ENCODE measurements around the gene U2AF2.
A peak's percentile ranks its signal among the peaks of the same experiment; 100 is the strongest.

The U2AF2 gene

GRCh38 chr19:55655648-55656040 lies 809 bp downstream of the U2AF2 start:
- Histone ChIP-seq H3K4me3 (ENCODE audit: low read length) (peak overlapping the region; percentile 88), H3K27me3 (ENCODE audit: low read depth, low read length) (no peaks in the 10 kb centered on the region), H4K20me1 (ENCODE audit: insufficient read depth, low read length) (peaks cover 43% of the 10 kb centered on the region), H3K79me2 (ENCODE audit: low read length) (peaks cover 54% of the 10 kb centered on the region), H3K36me3 (replicated peaks; ENCODE audit: low read depth, low read length) (peaks cover 47% of the 10 kb centered on the region), H3K9me3 (ENCODE audit: insufficient read depth, low read length) (no peaks in the 10 kb centered on the region), H3K27ac (ENCODE audit: low read length) (peak overlapping the region; percentile 90), H3K9ac (ENCODE audit: low read length) (peak overlapping the region; percentile 94), H2AFZ (ENCODE audit: low read depth, low read length) (no peak overlapping the region), H3K4me2 (ENCODE audit: low read length) (peak overlapping the region; percentile 98), H3K4me1 (ENCODE audit: low read length) (peaks cover 32% of the 10 kb centered on the region)
- TF ChIP-seq EZH2phosphoT487 (IDR thresholded peaks at IDR 0.05; ENCODE audit: low read depth) (no peak), CTCF (IDR thresholded peaks at IDR 0.05; ENCODE audit: low read depth, low read length) (no peak)

GRCh38 chr19:55656552-55656951 lies 1.7 kb downstream of the U2AF2 start:
- H3K9ac ChIP-seq (ENCODE audit: low read length): peak overlapping the region; percentile 94
- H3K9me3 ChIP-seq (ENCODE audit: insufficient read depth, low read length): no peaks in the 10 kb centered on the region
- peaks cover 55% of the 10 kb centered on the region for H3K36me3 ChIP-seq (replicated peaks; ENCODE audit: low read depth, low read length)
- H3K4me3 ChIP-seq (ENCODE audit: low read length): peak overlapping the region; percentile 88
- peaks cover 32% of the 10 kb centered on the region for H3K4me1 ChIP-seq (ENCODE audit: low read length)
- peaks cover 63% of the 10 kb centered on the region for H3K79me2 ChIP-seq (ENCODE audit: low read length)
- TF ChIP-seq CTCF (IDR thresholded peaks at IDR 0.05; ENCODE audit: low read depth, low read length): no peak
- TF ChIP-seq EZH2phosphoT487 (IDR thresholded peaks at IDR 0.05; ENCODE audit: low read depth): no peak
- no peak overlapping the region for H2AFZ ChIP-seq (ENCODE audit: low read depth, low read length)
- H3K4me2 ChIP-seq (ENCODE audit: low read length): peak overlapping the region; percentile 98
- H3K27me3 ChIP-seq (ENCODE audit: low read depth, low read length): no peaks in the 10 kb centered on the region
- peaks cover 52% of the 10 kb centered on the region for H4K20me1 ChIP-seq (ENCODE audit: insufficient read depth, low read length)
- peak overlapping the region; percentile 90 for H3K27ac ChIP-seq (ENCODE audit: low read length)

- Histone ChIP-seq H3K4me2 (ENCODE audit: low read length) (peak overlapping the region; percentile 98), H3K4me1 (ENCODE audit: low read length) (peaks cover 32% of the 10 kb centered on the region), H2AFZ (ENCODE audit: low read depth, low read length) (no peak overlapping the region), H3K9ac (ENCODE audit: low read length) (peak overlapping the region; percentile 94), H3K79me2 (ENCODE audit: low read length) (peaks cover 69% of the 10 kb centered on the region), H3K27ac (ENCODE audit: low read length) (peak overlapping the region; percentile 90), H3K9me3 (ENCODE audit: insufficient read depth, low read length) (no peaks in the 10 kb centered on the region), H3K27me3 (ENCODE audit: low read depth, low read length) (no peaks in the 10 kb centered on the region), H4K20me1 (ENCODE audit: insufficient read depth, low read length) (peaks cover 57% of the 10 kb centered on the region), H3K4me3 (ENCODE audit: low read length) (peak overlapping the region; percentile 88), H3K36me3 (replicated peaks; ENCODE audit: low read depth, low read length) (peaks cover 61% of the 10 kb centered on the region)
- TF ChIP-seq EZH2phosphoT487 (IDR thresholded peaks at IDR 0.05; ENCODE audit: low read depth): no peak
- TF ChIP-seq CTCF (IDR thresholded peaks at IDR 0.05; ENCODE audit: low read depth, low read length): no peak
Measured at GRCh38 chr19:55656988-55657747, 2.3 kb downstream of the U2AF2 start.

GRCh38 chr19:55658846-55659459 lies 4.1 kb downstream of the U2AF2 start:
- Histone ChIP-seq H3K4me1 (ENCODE audit: low read length) (peaks cover 29% of the 10 kb centered on the region), H3K9me3 (ENCODE audit: insufficient read depth, low read length) (no peaks in the 10 kb centered on the region), H3K4me3 (ENCODE audit: low read length) (peak overlapping the region; percentile 88; the same call in 1 of the 2 replicates), H3K27ac (ENCODE audit: low read length) (peak overlapping the region; percentile 90), H3K4me2 (ENCODE audit: low read length) (peak overlapping the region; percentile 98), H4K20me1 (ENCODE audit: insufficient read depth, low read length) (peaks cover 66% of the 10 kb centered on the region), H3K36me3 (replicated peaks; ENCODE audit: low read depth, low read length) (peaks cover 78% of the 10 kb centered on the region), H2AFZ (ENCODE audit: low read depth, low read length) (no peak overlapping the region), H3K9ac (ENCODE audit: low read length) (peak overlapping the region; percentile 94; the same call in 1 of the 2 replicates), H3K27me3 (ENCODE audit: low read depth, low read length) (no peaks in the 10 kb centered on the region), H3K79me2 (ENCODE audit: low read length) (peaks cover 86% of the 10 kb centered on the region)
- TF ChIP-seq CTCF (IDR thresholded peaks at IDR 0.05; ENCODE audit: low read depth, low read length) (no peak), EZH2phosphoT487 (IDR thresholded peaks at IDR 0.05; ENCODE audit: low read depth) (no peak)

Data from OCI-LY3 (cell line).